ENCODE measurements around the gene OLFM4.

- TF ChIP-seq MTA2 (IDR thresholded peaks at IDR 0.05; ENCODE audit: low read depth) (no peak), CTCF (IDR thresholded peaks at IDR 0.05 in 2 of 3, conservative IDR thresholded peaks at IDR 0.05 in 1 of 3; ENCODE audit: control insufficient read depth in 2 of 3, extremely low read depth in 1 of 3, insufficient read depth in 1 of 3, low read depth in 3 of 3, low read length in 3 of 3) (no peak), ATF7 (IDR thresholded peaks at IDR 0.05; ENCODE audit: low read depth) (no peak), CREB1 (IDR thresholded peaks at IDR 0.05; ENCODE audit: low read depth) (no peak), RCOR1 (conservative IDR thresholded peaks at IDR 0.05; ENCODE audit: low read depth, low read length) (no peak), IKZF1 (conservative IDR thresholded peaks at IDR 0.05) (no peak), TAF1 (IDR thresholded peaks at IDR 0.05; ENCODE audit: borderline replicate concordance, low read depth, low read length) (no peak), POLR2A (IDR thresholded peaks at IDR 0.05; ENCODE audit: low read depth, low read length) (no peak), NR2C1 (IDR thresholded peaks at IDR 0.05) (no peak)
Observed at GRCh38 chr13:53041968-53042516, 13.4 kb downstream of the OLFM4 start.

All from GM12878 (cell line).